ENCODE data around the gene LRRC9. TPM values are rescaled to one million over a fixed set of nuclear protein-coding genes. Genes with fewer than 3 reads are reported as not detected.

LRRC9 gene
- total RNA-seq, 1 experiment from 2014 or later = not detected

DNA sequence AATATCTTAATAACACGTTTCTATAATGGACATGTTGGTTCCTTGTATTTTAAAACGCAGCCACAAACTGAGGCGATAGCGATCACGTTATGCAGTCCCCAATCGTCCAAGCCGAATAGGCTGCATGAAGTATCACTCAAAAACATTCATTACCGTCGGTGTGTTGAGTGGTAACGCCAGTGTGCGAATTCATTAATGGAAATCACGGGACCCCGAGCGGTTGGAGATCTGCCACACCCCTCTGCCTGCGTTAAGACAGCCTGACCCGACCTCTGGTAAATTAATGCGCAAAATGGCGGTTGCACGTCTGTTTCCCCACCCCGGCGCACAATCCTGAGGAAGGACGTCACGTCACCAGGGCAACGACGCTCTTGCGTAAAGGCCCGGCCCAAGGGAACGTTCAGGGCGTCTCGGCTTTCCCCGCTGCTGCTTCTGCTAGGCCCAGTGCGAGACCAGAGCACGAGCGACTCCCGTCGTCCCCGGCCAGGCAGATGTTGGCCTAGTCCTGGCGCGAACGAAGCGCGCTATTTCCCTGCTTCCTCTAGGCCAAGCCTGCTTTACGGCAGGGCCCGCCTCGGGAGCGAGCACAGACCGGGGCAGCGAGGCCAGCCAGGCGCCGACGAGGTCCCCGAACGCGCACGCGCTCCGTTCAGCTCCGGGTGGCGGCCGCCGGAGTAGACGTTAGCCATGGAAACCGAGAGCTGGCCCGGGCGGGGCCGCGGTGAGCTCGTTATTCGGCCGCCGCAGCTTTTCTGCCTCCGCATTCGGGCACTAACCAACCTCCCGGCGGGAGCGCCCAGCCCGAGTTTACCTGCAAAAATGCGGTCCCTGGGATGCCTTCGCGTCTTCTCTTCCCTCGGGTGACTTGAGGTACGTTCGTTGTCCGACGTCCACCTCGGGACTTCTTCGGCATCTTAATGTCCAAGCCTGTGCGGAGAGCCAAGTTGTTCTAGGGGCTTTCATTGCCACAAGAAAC, 171.9 kb downstream of the LRRC9 start, which contains the start of gene PCNX4:
Gene PCNX4 (plus strand): TSS at position 374 of the 976 bp plus-strand sequence. CDS start 15,716 bp downstream, outside the sequence.
- Mint-ChIP-seq H3K36me3 (ENCODE audit: insufficient read depth, unreplicated experiment) (peaks cover 1% of the 10 kb centered on the region), H3K9me3 (ENCODE audit: unreplicated experiment) (no peaks in the 10 kb centered on the region), H3K4me3 (ENCODE audit: unreplicated experiment) (peak within 1 kb of the TSS; percentile 93), H3K27ac (ENCODE audit: low read depth, unreplicated experiment) (peak within 1 kb of the TSS; percentile 97), H3K4me1 (ENCODE audit: insufficient read depth, unreplicated experiment) (peaks cover 26% of the 10 kb centered on the region), H3K27me3 (ENCODE audit: insufficient read depth, unreplicated experiment) (no peaks in the 10 kb centered on the region)
- TF ChIP-seq, protein P1, sequence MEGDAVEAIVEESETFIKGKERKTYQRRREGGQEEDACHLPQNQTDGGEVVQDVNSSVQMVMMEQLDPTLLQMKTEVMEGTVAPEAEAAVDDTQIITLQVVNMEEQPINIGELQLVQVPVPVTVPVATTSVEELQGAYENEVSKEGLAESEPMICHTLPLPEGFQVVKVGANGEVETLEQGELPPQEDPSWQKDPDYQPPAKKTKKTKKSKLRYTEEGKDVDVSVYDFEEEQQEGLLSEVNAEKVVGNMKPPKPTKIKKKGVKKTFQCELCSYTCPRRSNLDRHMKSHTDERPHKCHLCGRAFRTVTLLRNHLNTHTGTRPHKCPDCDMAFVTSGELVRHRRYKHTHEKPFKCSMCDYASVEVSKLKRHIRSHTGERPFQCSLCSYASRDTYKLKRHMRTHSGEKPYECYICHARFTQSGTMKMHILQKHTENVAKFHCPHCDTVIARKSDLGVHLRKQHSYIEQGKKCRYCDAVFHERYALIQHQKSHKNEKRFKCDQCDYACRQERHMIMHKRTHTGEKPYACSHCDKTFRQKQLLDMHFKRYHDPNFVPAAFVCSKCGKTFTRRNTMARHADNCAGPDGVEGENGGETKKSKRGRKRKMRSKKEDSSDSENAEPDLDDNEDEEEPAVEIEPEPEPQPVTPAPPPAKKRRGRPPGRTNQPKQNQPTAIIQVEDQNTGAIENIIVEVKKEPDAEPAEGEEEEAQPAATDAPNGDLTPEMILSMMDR (IDR thresholded peaks at IDR 0.05; ENCODE audit: unreplicated experiment) = no peak
- intact Hi-C loops (cut with micrococcal nuclease) = loop anchor here (2.0 to 10.0 kb wide), 4 partner anchors 60 to 163 kb away; partner anchors contain the start of gene DHRS7
- POLR2A ChIA-PET = interaction anchor here (0.6 to 3.4 kb wide), 25 partner anchors 9 to 1852 kb away, joined by 3 to 27 read pairs (median 6); partner anchors contain the start of genes DHRS7, PPM1A and PSMA3
- CTCF ChIA-PET = interaction anchor here (0.6 to 1.5 kb wide), 6 partner anchors 28 to 1413 kb away, joined by 3 to 7 read pairs (median 3); no protein-coding TSS in a partner anchor
- DNase-seq (ENCODE audit: unreplicated experiment) = peak; percentile 99
- BruUV-seq (replicated peaks) = no TSS peak

DNA sequence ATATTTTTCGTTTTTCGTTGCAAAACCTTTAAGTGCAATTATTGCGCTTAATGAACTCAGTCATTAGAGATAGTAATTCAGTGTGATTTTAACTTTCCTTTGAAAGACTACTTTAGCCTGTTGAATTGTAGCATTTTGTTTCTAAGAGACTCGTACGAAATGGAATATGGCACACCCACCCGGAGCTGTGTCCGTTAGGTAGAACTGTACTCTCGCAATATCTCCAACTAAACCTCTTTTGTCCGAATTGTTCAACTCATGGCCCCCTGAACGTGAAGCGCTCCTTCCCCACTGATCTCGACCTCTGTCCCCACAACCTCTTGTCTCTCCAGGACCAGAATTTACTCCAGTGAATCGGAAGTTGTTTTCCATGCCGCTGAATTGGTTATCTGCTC, 172.6 kb downstream of the LRRC9 start:
- intact Hi-C loops (cut with micrococcal nuclease) = loop anchor here (2.0 to 10.0 kb wide), 3 partner anchors 60 to 162 kb away; partner anchors contain the start of gene DHRS7
- H3K4me3 Mint-ChIP-seq (ENCODE audit: unreplicated experiment) = peak overlapping the region; percentile 93
- peaks cover 6% of the 10 kb centered on the region for H3K36me3 Mint-ChIP-seq (ENCODE audit: insufficient read depth, unreplicated experiment)
- POLR2A ChIA-PET = interaction anchor here (0.7 to 3.4 kb wide), 25 partner anchors 8 to 1848 kb away, joined by 3 to 27 read pairs (median 6); partner anchors contain the start of genes DHRS7, PPM1A and PSMA3
- peak overlapping the region; percentile 97 for H3K27ac Mint-ChIP-seq (ENCODE audit: low read depth, unreplicated experiment)
- no peaks in the 10 kb centered on the region for H3K27me3 Mint-ChIP-seq (ENCODE audit: insufficient read depth, unreplicated experiment)
- CTCF ChIA-PET = interaction anchor here (0.6 to 1.5 kb wide), 5 partner anchors 41 to 1414 kb away, joined by 3 to 4 read pairs (median 3); partner anchors contain the start of gene DHRS7
- H3K9me3 Mint-ChIP-seq (ENCODE audit: unreplicated experiment) = no peaks in the 10 kb centered on the region
- BruUV-seq (replicated peaks) = TSS peak; percentile 41
- peaks cover 26% of the 10 kb centered on the region for H3K4me1 Mint-ChIP-seq (ENCODE audit: insufficient read depth, unreplicated experiment)
- DNase-seq (ENCODE audit: unreplicated experiment) = peak; percentile 43
- TF ChIP-seq, protein P1 (IDR thresholded peaks at IDR 0.05; ENCODE audit: unreplicated experiment) = no peak

DNA sequence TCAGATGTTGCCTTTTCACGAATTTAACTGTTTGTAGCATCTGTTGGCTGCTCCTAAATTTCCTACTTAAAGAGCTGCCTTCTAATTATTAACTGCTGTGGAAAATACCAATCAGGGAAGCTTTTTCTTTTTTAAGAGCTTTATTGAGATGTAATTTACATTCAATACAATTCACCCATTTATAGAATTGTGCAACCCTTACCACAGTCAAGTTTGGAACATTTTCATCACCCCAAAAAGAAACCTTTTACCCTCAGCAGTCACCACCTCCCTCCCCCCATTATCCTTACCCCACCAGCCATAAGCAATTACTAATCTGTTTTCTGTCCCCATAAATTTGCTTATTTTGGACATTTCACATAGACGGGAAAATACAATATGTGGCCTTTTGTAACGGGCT, 173.1 kb downstream of the LRRC9 start:
- H3K4me3 Mint-ChIP-seq (ENCODE audit: unreplicated experiment) = peak overlapping the region; percentile 93
- DNase-seq (ENCODE audit: unreplicated experiment) = no peak
- peaks cover 12% of the 10 kb centered on the region for H3K36me3 Mint-ChIP-seq (ENCODE audit: insufficient read depth, unreplicated experiment)
- TF ChIP-seq, protein P1 (IDR thresholded peaks at IDR 0.05; ENCODE audit: unreplicated experiment) = no peak
- H3K27ac Mint-ChIP-seq (ENCODE audit: low read depth, unreplicated experiment) = peak overlapping the region; percentile 97
- H3K27me3 Mint-ChIP-seq (ENCODE audit: insufficient read depth, unreplicated experiment) = no peaks in the 10 kb centered on the region
- intact Hi-C loops (cut with micrococcal nuclease) = loop anchor here (2.0 to 10.0 kb wide), 3 partner anchors 59 to 162 kb away; partner anchors contain the start of gene DHRS7
- POLR2A ChIA-PET = interaction anchor here (0.7 to 3.4 kb wide), 24 partner anchors 8 to 1848 kb away, joined by 3 to 27 read pairs (median 6); partner anchors contain the start of genes ARID4A, DHRS7, PPM1A and PSMA3
- BruUV-seq (replicated peaks) = no TSS peak
- CTCF ChIA-PET = interaction anchor here (0.8 to 1.5 kb wide), 3 partner anchors 31 to 128 kb away, joined by 3 to 4 read pairs (median 3); partner anchors contain the start of gene DHRS7
- no peaks in the 10 kb centered on the region for H3K9me3 Mint-ChIP-seq (ENCODE audit: unreplicated experiment)
- peaks cover 26% of the 10 kb centered on the region for H3K4me1 Mint-ChIP-seq (ENCODE audit: insufficient read depth, unreplicated experiment)

All from MCF 10A (cell line).